ENCODE results near the gene SCGB1D4. TPM values are rescaled to one million over a fixed set of nuclear protein-coding genes. Genes with fewer than 3 reads are reported as not detected.

Gene SCGB1D4
- total RNA-seq, 1 experiment from 2014 or later = not detected

DNA sequence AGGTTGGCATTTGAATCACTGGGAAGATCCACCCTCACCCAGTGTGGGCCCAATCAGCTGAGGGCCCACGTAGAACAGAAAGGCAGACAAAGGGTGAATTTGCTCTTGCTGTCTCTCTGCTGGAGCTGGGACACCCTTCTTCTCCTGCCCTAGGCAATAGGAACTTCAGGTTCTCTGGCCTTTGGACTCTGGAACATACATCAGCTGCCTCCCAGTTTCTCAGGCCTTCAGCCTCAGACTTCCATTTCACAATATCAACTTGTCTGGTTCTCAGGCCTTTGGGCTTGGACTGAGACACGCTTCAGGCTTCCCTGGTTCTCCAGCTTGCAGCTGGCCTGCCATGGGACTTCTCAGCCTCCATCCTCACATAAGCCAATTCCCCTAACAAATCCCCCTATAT is 23.6 kb upstream of the SCGB1D4 start:
- RAD21 ChIA-PET (ENCODE audit: low non-redundant PET in 1 of 2, low total read pairs in 2 of 2, uncharacterized antibody in 2 of 2, unreplicated experiment in 2 of 2) = interaction anchor here in 1 of 2 experiments (0.9 kb wide), 1 partner anchor 152 kb away, joined by 3 read pairs; no protein-coding TSS in a partner anchor
- Histone ChIP-seq H4K20me1 (ENCODE audit: insufficient read depth) (no peaks in the 10 kb centered on the region), H3K27ac (ENCODE audit: low read depth, low read length) (no peak overlapping the region), H3K4me2 (ENCODE audit: low read length) (no peak overlapping the region), H3K9ac (ENCODE audit: low read length) (no peak overlapping the region), H3K36me3 (ENCODE audit: control insufficient read depth in 1 of 2, insufficient read depth in 2 of 2, low read length in 2 of 2) (no peaks in the 10 kb centered on the region), H3K27me3 (ENCODE audit: insufficient read depth, low read length) (no peaks in the 10 kb centered on the region), H3K9me2 (ENCODE audit: insufficient read depth) (no peaks in the 10 kb centered on the region), H3K4me1 (ENCODE audit: control insufficient read depth in 1 of 2, insufficient read depth in 2 of 2, low read length in 2 of 2) (no peaks in the 10 kb centered on the region), H3K9me3 (ENCODE audit: control insufficient read depth in 1 of 2, insufficient read depth in 1 of 2, low read depth in 1 of 2, low read length in 2 of 2) (no peaks in the 10 kb centered on the region), H3K79me2 (ENCODE audit: insufficient read depth, low read length) (no peaks in the 10 kb centered on the region), H3K4me3 (replicated peaks in 1 of 2; ENCODE audit: low read depth in 1 of 2, low read length in 2 of 2) (no peak overlapping the region), H2AFZ (ENCODE audit: low read depth, low read length, poor library complexity, severe bottlenecking) (no peak overlapping the region)
- TF ChIP-seq JUND (IDR thresholded peaks at IDR 0.05) = no peak
- no peak for TF ChIP-seq YY1 (IDR thresholded peaks at IDR 0.05; ENCODE audit: extremely low read depth, insufficient replicate concordance, low read depth, low read length)
- TF ChIP-seq, protein P1, sequence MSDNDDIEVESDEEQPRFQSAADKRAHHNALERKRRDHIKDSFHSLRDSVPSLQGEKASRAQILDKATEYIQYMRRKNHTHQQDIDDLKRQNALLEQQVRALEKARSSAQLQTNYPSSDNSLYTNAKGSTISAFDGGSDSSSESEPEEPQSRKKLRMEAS (IDR thresholded peaks at IDR 0.05) = no peak
- TF ChIP-seq, protein P2, sequence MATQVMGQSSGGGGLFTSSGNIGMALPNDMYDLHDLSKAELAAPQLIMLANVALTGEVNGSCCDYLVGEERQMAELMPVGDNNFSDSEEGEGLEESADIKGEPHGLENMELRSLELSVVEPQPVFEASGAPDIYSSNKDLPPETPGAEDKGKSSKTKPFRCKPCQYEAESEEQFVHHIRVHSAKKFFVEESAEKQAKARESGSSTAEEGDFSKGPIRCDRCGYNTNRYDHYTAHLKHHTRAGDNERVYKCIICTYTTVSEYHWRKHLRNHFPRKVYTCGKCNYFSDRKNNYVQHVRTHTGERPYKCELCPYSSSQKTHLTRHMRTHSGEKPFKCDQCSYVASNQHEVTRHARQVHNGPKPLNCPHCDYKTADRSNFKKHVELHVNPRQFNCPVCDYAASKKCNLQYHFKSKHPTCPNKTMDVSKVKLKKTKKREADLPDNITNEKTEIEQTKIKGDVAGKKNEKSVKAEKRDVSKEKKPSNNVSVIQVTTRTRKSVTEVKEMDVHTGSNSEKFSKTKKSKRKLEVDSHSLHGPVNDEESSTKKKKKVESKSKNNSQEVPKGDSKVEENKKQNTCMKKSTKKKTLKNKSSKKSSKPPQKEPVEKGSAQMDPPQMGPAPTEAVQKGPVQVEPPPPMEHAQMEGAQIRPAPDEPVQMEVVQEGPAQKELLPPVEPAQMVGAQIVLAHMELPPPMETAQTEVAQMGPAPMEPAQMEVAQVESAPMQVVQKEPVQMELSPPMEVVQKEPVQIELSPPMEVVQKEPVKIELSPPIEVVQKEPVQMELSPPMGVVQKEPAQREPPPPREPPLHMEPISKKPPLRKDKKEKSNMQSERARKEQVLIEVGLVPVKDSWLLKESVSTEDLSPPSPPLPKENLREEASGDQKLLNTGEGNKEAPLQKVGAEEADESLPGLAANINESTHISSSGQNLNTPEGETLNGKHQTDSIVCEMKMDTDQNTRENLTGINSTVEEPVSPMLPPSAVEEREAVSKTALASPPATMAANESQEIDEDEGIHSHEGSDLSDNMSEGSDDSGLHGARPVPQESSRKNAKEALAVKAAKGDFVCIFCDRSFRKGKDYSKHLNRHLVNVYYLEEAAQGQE (IDR thresholded peaks at IDR 0.05; ENCODE audit: low read depth) = no peak
- CTCF ChIA-PET = interaction anchor here (0.7 to 1.6 kb wide), 6 partner anchors 9 to 524 kb away, joined by 3 to 5 read pairs (median 4); partner anchors contain the start of gene ASRGL1
- no peak for ATAC-seq
- POLR2A ChIA-PET = no interaction called here
- BruUV-seq (replicated peaks) = no TSS peak
- DNase-seq (ENCODE audit: low read depth, low spot score) = no peak
- intact Hi-C loops (cut with micrococcal nuclease) = no loop called here

DNA sequence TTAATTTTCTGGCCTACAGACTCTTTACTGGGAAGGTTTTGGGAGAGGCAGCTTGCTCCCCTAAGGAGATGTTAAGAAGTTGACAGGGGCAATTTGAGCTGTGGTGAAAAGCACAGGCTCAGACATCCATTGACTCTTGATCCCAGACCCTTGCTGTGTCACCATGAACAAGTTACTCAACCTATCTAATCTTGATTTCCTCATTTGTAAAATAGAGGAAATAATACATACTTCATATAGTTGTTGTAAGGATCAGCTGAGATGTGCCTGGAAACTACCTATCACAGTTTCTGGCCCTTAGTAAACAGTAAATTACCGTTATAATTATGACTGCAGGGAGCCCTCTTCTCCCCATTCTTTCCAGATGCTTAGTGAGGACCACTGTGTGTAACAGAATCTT is 16.6 kb upstream of the SCGB1D4 start:
- CTCF ChIA-PET = no interaction called here
- H3K27ac ChIP-seq (ENCODE audit: low read depth, low read length) = no peak overlapping the region
- H3K36me3 ChIP-seq (ENCODE audit: control insufficient read depth in 1 of 2, insufficient read depth in 2 of 2, low read length in 2 of 2) = no peaks in the 10 kb centered on the region
- H3K79me2 ChIP-seq (ENCODE audit: insufficient read depth, low read length) = no peaks in the 10 kb centered on the region
- no peak overlapping the region for H2AFZ ChIP-seq (ENCODE audit: low read depth, low read length, poor library complexity, severe bottlenecking)
- ATAC-seq (no peak), DNase-seq (ENCODE audit: low read depth, low spot score) (no peak)
- no peaks in the 10 kb centered on the region for H3K4me1 ChIP-seq (ENCODE audit: control insufficient read depth in 1 of 2, insufficient read depth in 2 of 2, low read length in 2 of 2)
- POLR2A ChIA-PET = no interaction called here
- RAD21 ChIA-PET (ENCODE audit: low non-redundant PET in 1 of 2, low total read pairs in 2 of 2, uncharacterized antibody in 2 of 2, unreplicated experiment in 2 of 2) = no interaction called here
- H3K9me3 ChIP-seq (ENCODE audit: control insufficient read depth in 1 of 2, insufficient read depth in 1 of 2, low read depth in 1 of 2, low read length in 2 of 2) = no peaks in the 10 kb centered on the region
- no peaks in the 10 kb centered on the region for H4K20me1 ChIP-seq (ENCODE audit: insufficient read depth)
- H3K9ac ChIP-seq (ENCODE audit: low read length) = no peak overlapping the region
- intact Hi-C loops (cut with micrococcal nuclease) = no loop called here
- no peak overlapping the region for H3K4me3 ChIP-seq (replicated peaks in 1 of 2; ENCODE audit: low read depth in 1 of 2, low read length in 2 of 2)
- H3K27me3 ChIP-seq (ENCODE audit: insufficient read depth, low read length) = peaks cover 4% of the 10 kb centered on the region; the same call in 1 of the 2 replicates
- no peak overlapping the region for H3K4me2 ChIP-seq (ENCODE audit: low read length)
- no peaks in the 10 kb centered on the region for H3K9me2 ChIP-seq (ENCODE audit: insufficient read depth)
- BruUV-seq (replicated peaks) = no TSS peak
- TF ChIP-seq CEBPB (IDR thresholded peaks at IDR 0.05; ENCODE audit: low read depth) (no peak), FOSL1 (IDR thresholded peaks at IDR 0.05; ENCODE audit: low read depth) (no peak), RAD21 (IDR thresholded peaks at IDR 0.05; ENCODE audit: low read depth) (no peak), CBX3 (IDR thresholded peaks at IDR 0.05; ENCODE audit: low read depth) (no peak), EGR1 (IDR thresholded peaks at IDR 0.05; ENCODE audit: low read depth) (no peak)

All from HCT116 (cell line).